H9 (cell line): ENCODE measurements around the gene CDC42EP5. TPM values are rescaled to one million over a fixed set of nuclear protein-coding genes. Genes with fewer than 3 reads are reported as not detected.
A peak's percentile ranks its signal among the peaks of the same experiment; 100 is the strongest.

ENCODE experiments used
- DNase-seq: peaks from one replicate; pipeline ENCODE4 v3.0.0-alpha.2; 2017
- H2AFZ ChIP-seq: one replicate; pipeline ENCODE4 v1.6.1; 2013; ENCODE audit warnings: mild to moderate bottlenecking, low read length, control low read depth, moderate library complexity
- H2AK5ac ChIP-seq: 2 replicates; pipeline ENCODE4 v1.6.1; 2013; ENCODE audit warnings: low read length, control low read depth, mixed read lengths; ENCODE audit not compliant: insufficient read length
- H2BK120ac ChIP-seq: one replicate; pipeline ENCODE4 v1.6.1; 2013; ENCODE audit warnings: low read depth, mild to moderate bottlenecking, low read length, control low read depth, inconsistent platforms; ENCODE audit not compliant: poor library complexity, severe bottlenecking
- H2BK12ac ChIP-seq: 2 replicates; pipeline ENCODE4 v1.6.1; 2013; ENCODE audit warnings: low read length, control low read depth, mixed read lengths, low read depth; ENCODE audit not compliant: insufficient read length
- H2BK15ac ChIP-seq: 2 replicates; pipeline ENCODE4 v1.6.1; 2013; ENCODE audit warnings: low read depth, low read length, control low read depth
- H2BK20ac ChIP-seq: one replicate; pipeline ENCODE4 v1.6.1; 2013; ENCODE audit warnings: low read depth, mild to moderate bottlenecking, low read length, control low read depth, inconsistent platforms; ENCODE audit not compliant: poor library complexity, severe bottlenecking
- H2BK5ac ChIP-seq: 2 replicates; pipeline ENCODE4 v1.6.1; 2013; ENCODE audit warnings: low read length, control low read depth, mixed read lengths; ENCODE audit not compliant: insufficient read length
- H3K14ac ChIP-seq: 2 replicates; pipeline ENCODE4 v1.6.1; 2013; ENCODE audit warnings: low read length, control low read depth; ENCODE audit not compliant: insufficient read depth
- H3K18ac ChIP-seq: 2 replicates; pipeline ENCODE4 v1.6.1; 2013; ENCODE audit warnings: low read depth, mild to moderate bottlenecking, mixed read lengths, low read length, control low read depth; ENCODE audit not compliant: insufficient read length
- H3K23ac ChIP-seq: 2 replicates; pipeline ENCODE4 v1.6.1; 2013; ENCODE audit warnings: low read length, control low read depth, mixed read lengths, low read depth; ENCODE audit not compliant: insufficient read length
- H3K23me2 ChIP-seq: 2 replicates; pipeline ENCODE4 v1.6.1; 2013; ENCODE audit warnings: low read depth, mild to moderate bottlenecking, mixed read lengths, low read length, control low read depth; ENCODE audit not compliant: insufficient read length, poor library complexity, severe bottlenecking
- H3K27ac ChIP-seq: 2 replicates; pipeline ENCODE4 v1.5.1; 2013; ENCODE audit warnings: low read length, control low read depth, mixed read lengths, low read depth; ENCODE audit not compliant: insufficient read length
- H3K27me3 ChIP-seq: 2 replicates; pipeline ENCODE4 v1.6.1; 2013; ENCODE audit warnings: low read length, control low read depth, inconsistent platforms; ENCODE audit not compliant: insufficient read depth
- H3K4ac ChIP-seq: 2 replicates; pipeline ENCODE4 v1.6.1; 2013; ENCODE audit warnings: low read depth, mild to moderate bottlenecking, control low read depth, inconsistent platforms, low read length, moderate library complexity
- H3K4me1 ChIP-seq: 2 replicates; pipeline ENCODE4 v1.6.1; 2013; ENCODE audit warnings: low read length, control low read depth, inconsistent platforms; ENCODE audit not compliant: insufficient read depth
- H3K4me2 ChIP-seq: 2 replicates; pipeline ENCODE4 v1.6.1; 2013; ENCODE audit warnings: low read length, control low read depth, mixed read lengths; ENCODE audit not compliant: insufficient read length, insufficient read depth
- H3K56ac ChIP-seq: 2 replicates; pipeline ENCODE4 v1.6.1; 2013; ENCODE audit warnings: low read depth, mild to moderate bottlenecking, mixed read lengths, low read length, control low read depth; ENCODE audit not compliant: insufficient read length
- H3K79me1 ChIP-seq: 2 replicates; pipeline ENCODE4 v1.6.1; 2013; ENCODE audit warnings: low read depth, mild to moderate bottlenecking, moderate library complexity, low read length, control low read depth, inconsistent platforms; ENCODE audit not compliant: insufficient read depth, poor library complexity, severe bottlenecking
- H3K79me2 ChIP-seq: 2 replicates; pipeline ENCODE4 v1.6.1; 2013; ENCODE audit warnings: low read length, control low read depth, inconsistent platforms; ENCODE audit not compliant: insufficient read depth
- H3K9ac ChIP-seq: 2 replicates; pipeline ENCODE4 v1.6.1; 2013; ENCODE audit warnings: low read length, control low read depth, mixed read lengths; ENCODE audit not compliant: insufficient read length; ENCODE audit errors: extremely low read depth
- H3K9me3 ChIP-seq: one replicate; pipeline ENCODE4 v1.6.1; 2013; ENCODE audit warnings: low read depth, low read length, inconsistent platforms; ENCODE audit not compliant: control insufficient read depth
- H3T11ph ChIP-seq: one replicate; pipeline ENCODE4 v1.6.1; 2013; ENCODE audit warnings: mild to moderate bottlenecking, low read length, control low read depth, inconsistent platforms
- H4K20me1 ChIP-seq: one replicate; pipeline ENCODE4 v1.6.1; 2013; ENCODE audit not compliant: control insufficient read depth, insufficient read length, insufficient read depth
- H4K5ac ChIP-seq: 2 replicates; pipeline ENCODE4 v1.6.1; 2013; ENCODE audit warnings: low read depth, mild to moderate bottlenecking, mixed read lengths, low read length, control low read depth; ENCODE audit not compliant: insufficient read length
- H4K8ac ChIP-seq: replicated peaks from 2 replicates; pipeline ENCODE4 v1.6.1; 2013; ENCODE audit warnings: low read length, control low read depth, mixed read lengths, low read depth; ENCODE audit not compliant: insufficient read length
- H4K91ac ChIP-seq: 2 replicates; pipeline ENCODE4 v1.6.1; 2013; ENCODE audit warnings: low read depth, mild to moderate bottlenecking, moderate library complexity, mixed read lengths, low read length, control low read depth; ENCODE audit not compliant: insufficient read length
- H3K27ac Mint-ChIP-seq, 3 experiments: 2 replicates in 2 of 3; 3 replicates in 1 of 3; pipeline ENCODE4 v1.8.0; 2020 to 2021; ENCODE audit warnings: mixed read lengths in 3 of 3, mild to moderate bottlenecking in 1 of 3, moderate library complexity in 1 of 3
- H3K27me3 Mint-ChIP-seq: 2 replicates; pipeline ENCODE4 v1.8.0; 2021; ENCODE audit warnings: low read depth, mild to moderate bottlenecking, moderate library complexity, mixed read lengths
- H3K36me3 Mint-ChIP-seq, 3 experiments: 2 replicates in 2 of 3; 3 replicates in 1 of 3; pipeline ENCODE4 v1.8.0; 2020 to 2021; ENCODE audit warnings: low read depth in 3 of 3, mixed read lengths in 3 of 3; ENCODE audit not compliant: insufficient read depth in 1 of 3
- H3K4me1 Mint-ChIP-seq, 2 experiments: 2 replicates each; pipeline ENCODE4 v1.8.0; 2020; ENCODE audit warnings: mixed read lengths in 2 of 2
- H3K4me3 Mint-ChIP-seq, 2 experiments: 2 replicates in 1 of 2; 3 replicates in 1 of 2; pipeline ENCODE4 v1.8.0; 2020 to 2021; ENCODE audit warnings: mild to moderate bottlenecking in 2 of 2, mixed read lengths in 2 of 2, moderate library complexity in 1 of 2
- H3K9me3 Mint-ChIP-seq, 2 experiments: 2 replicates in 1 of 2; 3 replicates in 1 of 2; pipeline ENCODE4 v1.8.0; 2020; ENCODE audit warnings: mild to moderate bottlenecking in 2 of 2, mixed read lengths in 2 of 2, moderate library complexity in 1 of 2
- CTCF ChIP-seq: fragments of 200-600 bp; sonication (generic); conservative IDR thresholded peaks from 3 replicates; pipeline ENCODE4 v1.8.0; 2021; ENCODE audit warnings: antibody characterized with exemption, mild to moderate bottlenecking
- WGBS: extraction: QIAGEN DNeasy Blood & Tissue Kit; methylation state at CpG from one replicate; pipeline ENCODE4 v1.1.7; 2013; ENCODE audit warnings: missing lambda C conversion rate, low lambda C conversion rate, mixed read lengths; ENCODE audit not compliant: insufficient read length; ENCODE audit errors: extremely low coverage; 5-methylcytosine and 5-hydroxymethylcytosine counted together
- total RNA-seq: library from RNA; stranded (reverse); gene quantifications from 2 replicates; pipeline ENCODE4 v1.2.1, GENCODE V29; 2021

Gene CDC42EP5
- total RNA-seq, 1 experiment from 2014 or later = 1.6 TPM

- H2BK20ac ChIP-seq = no peak within 1 kb of the TSS
- Mint-ChIP-seq H3K4me3 (peak within 1 kb of the TSS; percentile 75 to 84), H3K27me3 (peaks cover 24% of the 10 kb centered on the region), H3K27ac (peak within 1 kb of the TSS; percentile 77 to 100 (median 99); a peak in 6 of 7 replicates), H3K4me1 (peaks cover 7% of the 10 kb centered on the region in 2 experiments; a peak in 3 of 4 replicates), H3K36me3 (peaks cover 13 to 30% (median 29%) of the 10 kb centered on the region in 3 experiments; a peak in 6 of 7 replicates), H3K9me3 (peaks cover 2 to 3% of the 10 kb centered on the region in 2 experiments; a peak in 1 of 5 replicates)
- H3K14ac ChIP-seq = peak within 1 kb of the TSS; percentile 92
- H2BK5ac ChIP-seq = no peak within 1 kb of the TSS
- H4K8ac ChIP-seq = no peak within 1 kb of the TSS
- peak within 1 kb of the TSS; percentile 45 for H3K4me2 ChIP-seq
- H2AK5ac ChIP-seq = no peak within 1 kb of the TSS
- H3K27me3 ChIP-seq = no peaks in the 10 kb centered on the region; the same call in 1 of the 2 replicates
- no peak within 1 kb of the TSS for H4K5ac ChIP-seq
- H3K4me1 ChIP-seq = no peaks in the 10 kb centered on the region
- no peak within 1 kb of the TSS for H3K23ac ChIP-seq
- no peak within 1 kb of the TSS for H3K4ac ChIP-seq
- TF ChIP-seq CTCF = no peak
- peak within 1 kb of the TSS; percentile 89 for H2BK120ac ChIP-seq
- peak within 1 kb of the TSS; percentile 60 for H3K9ac ChIP-seq
- H4K91ac ChIP-seq = no peak within 1 kb of the TSS
- H4K20me1 ChIP-seq = no peaks in the 10 kb centered on the region
- no peak within 1 kb of the TSS for H3K56ac ChIP-seq
- no peak within 1 kb of the TSS for H3T11ph ChIP-seq
- H2BK15ac ChIP-seq = no peak within 1 kb of the TSS
- WGBS = no CpG with 5 or more reads among the region's 41 CpGs
- H3K79me2 ChIP-seq = no peaks in the 10 kb centered on the region
- H3K18ac ChIP-seq = peak within 1 kb of the TSS; percentile 90
- no peak within 1 kb of the TSS for H2AFZ ChIP-seq
- H2BK12ac ChIP-seq = no peak within 1 kb of the TSS
- H3K23me2 ChIP-seq = peaks cover 11% of the 10 kb centered on the region
- peak within 1 kb of the TSS; percentile 47 for H3K27ac ChIP-seq
- DNase-seq = peak; percentile 99
- H3K9me3 ChIP-seq = no peaks in the 10 kb centered on the region
- no peaks in the 10 kb centered on the region for H3K79me1 ChIP-seq
Observed at GRCh38 chr19:54463531-54464043, 9.5 kb downstream of the CDC42EP5 start, which contains the start of gene LENG9. LENG9 (minus strand) TSS chr19:54463778; CDS start chr19:54463526, 252 bp downstream.
